Activated naive CD4-positive, alpha-beta T cell treated with anti-CD3 and anti-CD28 coated beads, Interleukin-2, amount 10 ng/mL, durations not matched to agents 7 days and 5 days (primary cell): ENCODE results near the gene HELZ2.
A peak's percentile ranks its signal among the peaks of the same experiment; 100 is the strongest.

ENCODE experiments used
- CTCF ChIA-PET: fragments of 350-600 bp; sonication (Branson Sonifier 250); formaldehyde crosslinking; loops from one replicate; lab custom pipeline; 2021; ENCODE audit warnings: antibody characterized with exemption; lab: Charles Lee
- DNase-seq: peaks from one replicate; pipeline ENCODE4 v3.0.0-alpha.2; 2020
- H3K27ac Mint-ChIP-seq: one replicate; pipeline ENCODE4 v1.8.0; 2021; ENCODE audit warnings: mild to moderate bottlenecking, moderate library complexity, mixed read lengths
- H3K27me3 Mint-ChIP-seq: one replicate; pipeline ENCODE4 v1.8.0; 2021; ENCODE audit warnings: mild to moderate bottlenecking, mixed read lengths
- H3K36me3 Mint-ChIP-seq: one replicate; pipeline ENCODE4 v1.8.0; 2021; ENCODE audit warnings: mixed read lengths
- H3K4me1 Mint-ChIP-seq: one replicate; pipeline ENCODE4 v1.8.0; 2021; ENCODE audit warnings: mixed read lengths
- H3K4me3 Mint-ChIP-seq: one replicate; pipeline ENCODE4 v1.8.0; 2021; ENCODE audit warnings: mild to moderate bottlenecking, moderate library complexity, mixed read lengths
- H3K9me3 Mint-ChIP-seq: one replicate; pipeline ENCODE4 v1.8.0; 2021; ENCODE audit warnings: mixed read lengths

HELZ2 gene

DNA sequence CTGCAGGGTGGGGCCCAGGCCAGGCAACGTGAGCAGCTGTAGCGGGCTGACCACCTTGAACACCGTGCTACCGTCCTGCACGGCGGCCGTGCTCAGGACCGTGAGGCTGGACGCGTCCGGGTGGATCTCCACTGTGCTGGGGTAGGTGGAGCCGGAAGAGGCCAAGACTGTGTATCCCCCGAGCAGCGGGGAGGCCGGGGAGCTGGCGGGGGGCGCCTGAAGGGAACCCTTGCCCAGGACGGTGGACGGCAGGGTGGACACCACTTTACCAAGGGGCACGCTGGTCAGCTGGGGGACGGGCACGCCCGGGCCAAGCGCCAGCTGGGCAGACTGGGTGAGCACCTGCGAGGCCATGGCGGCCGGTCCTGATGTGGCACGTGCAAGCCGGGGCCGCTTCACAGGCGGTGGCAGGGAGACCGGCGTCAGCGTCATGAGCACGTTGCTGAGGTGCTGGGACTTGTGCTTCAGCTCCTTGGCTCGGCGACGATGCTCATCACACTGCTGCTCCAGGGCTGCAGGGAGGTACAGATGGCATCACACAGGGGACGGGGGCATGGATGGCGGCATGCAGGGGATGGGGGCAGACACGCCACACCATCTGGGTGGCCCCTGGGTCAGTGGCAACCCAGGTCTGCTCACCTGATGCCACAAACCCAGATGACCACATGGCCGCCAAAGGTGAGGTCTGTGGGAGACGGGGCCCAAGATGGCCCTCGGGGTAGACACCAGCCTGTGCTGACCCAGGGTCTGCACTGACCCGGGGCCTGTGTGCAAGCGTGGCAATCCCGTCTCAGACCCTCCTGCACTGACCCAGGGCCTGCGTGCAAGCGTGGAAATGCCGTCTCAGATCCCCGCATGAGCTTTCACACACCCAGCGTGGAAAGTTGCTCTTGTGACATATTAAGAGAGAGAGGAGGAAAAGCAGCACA is 16.4 kb upstream of the HELZ2 start:
- CTCF ChIA-PET: no interaction called here
- Mint-ChIP-seq H3K27me3 (peaks cover 7% of the 10 kb centered on the region), H3K4me3 (no peak overlapping the region), H3K4me1 (peaks cover 13% of the 10 kb centered on the region), H3K9me3 (no peaks in the 10 kb centered on the region), H3K27ac (no peak overlapping the region), H3K36me3 (peaks cover 42% of the 10 kb centered on the region)
- DNase-seq: no peak

DNA sequence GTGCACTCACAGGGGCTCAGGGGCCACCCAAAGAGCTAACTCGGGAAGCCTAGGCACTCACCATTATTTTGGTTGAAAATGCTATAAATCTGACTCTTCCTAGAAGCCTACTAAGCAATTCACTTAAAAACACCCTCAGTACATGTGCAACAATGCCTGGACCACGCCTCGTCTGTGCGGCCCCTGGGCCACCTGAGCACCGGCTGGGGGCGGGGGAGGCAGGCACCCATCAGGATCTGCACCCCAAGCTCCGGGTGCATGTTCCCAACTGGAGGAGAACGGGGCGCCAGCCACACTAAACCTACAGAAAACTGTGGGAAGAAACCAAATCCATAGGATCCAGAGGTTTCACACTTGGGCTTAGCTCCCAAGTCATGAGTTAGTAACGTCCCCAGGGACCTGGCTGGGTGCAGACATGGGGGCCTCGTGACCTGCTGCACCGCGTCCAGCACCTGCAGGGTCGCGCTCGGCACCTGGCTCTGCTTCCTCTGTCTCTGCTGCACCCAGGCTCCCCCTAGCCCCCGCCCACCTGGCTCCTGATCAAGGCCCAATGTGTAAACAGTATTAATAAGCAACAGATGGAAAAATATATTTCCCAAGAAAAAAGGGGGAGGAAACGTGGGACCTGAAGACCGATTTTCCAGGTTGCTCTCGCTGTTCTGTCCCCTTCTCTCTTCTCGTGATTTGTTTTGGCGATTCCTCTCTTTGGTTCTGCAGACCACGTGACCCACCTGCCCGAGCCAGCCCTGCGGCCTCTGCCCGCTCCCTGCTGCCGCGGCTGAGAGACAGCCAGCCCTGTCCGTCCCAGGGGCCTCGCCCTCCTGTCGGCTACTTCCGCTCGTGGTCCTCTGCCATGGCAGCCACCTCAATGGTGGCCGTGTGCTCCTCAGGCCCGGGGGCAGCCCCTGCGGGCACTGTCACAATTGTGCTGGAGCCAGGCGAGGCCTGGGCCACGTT is 15.5 kb upstream of the HELZ2 start:
- CTCF ChIA-PET: no interaction called here
- Mint-ChIP-seq H3K36me3 (peaks cover 37% of the 10 kb centered on the region), H3K27ac (no peak overlapping the region)

DNA sequence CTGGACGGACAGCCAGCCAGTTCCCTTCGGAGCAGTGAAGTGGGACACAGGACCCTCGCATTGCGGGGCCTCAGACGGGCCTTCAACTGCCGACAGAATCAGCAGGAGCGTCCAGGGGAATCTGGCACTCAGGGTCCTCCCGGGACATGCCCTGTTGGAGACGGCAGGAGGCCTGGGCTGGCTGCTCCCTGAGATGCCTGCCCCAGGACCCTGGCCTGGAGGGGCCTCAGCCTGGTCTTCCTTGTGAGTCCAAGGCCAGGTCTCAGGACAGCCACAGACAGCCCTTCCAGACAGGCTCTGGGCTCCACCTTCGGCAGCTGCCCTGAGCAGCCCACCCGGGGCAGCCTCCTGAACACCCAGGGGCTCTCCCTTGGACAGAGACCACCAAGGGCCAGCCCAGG is 14.6 kb upstream of the HELZ2 start:
- CTCF ChIA-PET: no interaction called here
- H3K27me3 Mint-ChIP-seq: peaks cover 12% of the 10 kb centered on the region
- no peak for DNase-seq
- H3K9me3 Mint-ChIP-seq: no peaks in the 10 kb centered on the region
- H3K4me1 Mint-ChIP-seq: peaks cover 13% of the 10 kb centered on the region
- H3K4me3 Mint-ChIP-seq: no peak overlapping the region
- peaks cover 34% of the 10 kb centered on the region for H3K36me3 Mint-ChIP-seq
- H3K27ac Mint-ChIP-seq: no peak overlapping the region

More for the DNA sequence above, 15.5 kb upstream of the HELZ2 start:
- Mint-ChIP-seq H3K9me3 (no peaks in the 10 kb centered on the region), H3K4me3 (no peak overlapping the region), H3K4me1 (peaks cover 13% of the 10 kb centered on the region), H3K27me3 (peaks cover 7% of the 10 kb centered on the region)
- no peak for DNase-seq

DNA sequence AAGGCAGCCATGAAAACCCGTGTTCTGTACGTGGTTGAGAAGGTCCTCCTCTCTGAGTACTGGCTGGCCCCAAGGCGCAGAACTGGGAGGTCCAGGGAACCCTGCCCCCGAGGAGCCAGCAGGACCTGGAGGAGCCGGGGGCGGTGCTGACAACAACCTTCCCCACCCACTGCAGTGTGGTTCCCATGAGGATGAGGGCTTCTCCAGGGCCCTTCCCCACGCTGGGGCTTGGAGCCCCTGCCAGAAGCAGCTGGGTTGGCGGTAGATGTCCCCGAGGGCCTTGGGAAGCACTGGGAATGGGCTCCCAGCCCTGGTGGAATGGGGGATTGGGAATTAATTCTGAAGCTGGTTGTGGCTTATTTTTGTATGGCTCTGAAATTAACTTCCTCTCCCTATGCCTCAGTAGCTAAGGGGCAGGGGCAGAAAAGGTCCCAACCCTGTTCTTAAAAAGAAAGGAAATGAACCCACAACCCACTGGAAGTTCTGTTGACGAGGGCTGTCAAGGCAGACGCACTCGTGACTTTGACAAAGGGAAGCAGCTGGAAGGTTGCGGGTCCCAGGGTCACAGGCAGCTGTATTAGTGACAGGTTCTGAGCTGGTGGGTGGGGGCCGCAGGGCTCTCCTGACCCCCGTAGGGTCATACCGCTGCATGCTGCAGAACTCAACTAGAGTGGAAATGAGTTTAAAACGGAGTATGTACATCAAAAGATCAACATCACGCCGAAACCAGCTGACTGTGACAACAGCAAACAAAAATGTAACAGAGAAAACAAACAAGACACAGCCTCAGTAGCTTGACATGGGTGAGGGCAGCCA is 13.9 kb upstream of the HELZ2 start:
- peak overlapping the region; percentile 29 for H3K27ac Mint-ChIP-seq
- H3K27me3 Mint-ChIP-seq: peaks cover 17% of the 10 kb centered on the region
- CTCF ChIA-PET: no interaction called here

DNA sequence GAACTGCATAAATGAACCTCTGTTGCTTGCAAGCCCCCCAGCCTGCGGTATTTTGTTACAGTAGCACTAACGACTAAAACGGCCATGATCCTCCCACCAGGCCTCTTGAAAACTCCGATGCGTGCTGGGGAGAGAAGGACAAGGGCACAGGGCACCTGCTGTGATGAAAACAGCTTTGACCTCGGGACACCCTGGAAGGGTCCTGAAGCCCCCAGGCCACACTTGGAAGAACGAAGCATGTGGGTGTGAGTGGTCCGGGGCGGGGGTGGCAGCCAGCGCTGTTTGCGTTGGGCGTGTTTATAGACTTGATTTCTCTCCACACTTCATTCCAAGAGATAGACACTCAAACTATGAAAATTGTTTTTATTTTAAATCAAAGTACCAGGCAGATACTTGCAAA is 13.2 kb upstream of the HELZ2 start:
- Mint-ChIP-seq H3K4me3 (no peak overlapping the region), H3K4me1 (peaks cover 13% of the 10 kb centered on the region), H3K36me3 (peaks cover 27% of the 10 kb centered on the region), H3K9me3 (no peaks in the 10 kb centered on the region), H3K27ac (no peak overlapping the region), H3K27me3 (peaks cover 25% of the 10 kb centered on the region)
- no peak for DNase-seq
- CTCF ChIA-PET: no interaction called here

More for the DNA sequence above, 13.9 kb upstream of the HELZ2 start:
- peak; percentile 33 for DNase-seq
- peaks cover 29% of the 10 kb centered on the region for H3K36me3 Mint-ChIP-seq
- H3K4me3 Mint-ChIP-seq: no peak overlapping the region
- H3K9me3 Mint-ChIP-seq: no peaks in the 10 kb centered on the region
- peaks cover 13% of the 10 kb centered on the region for H3K4me1 Mint-ChIP-seq

DNA sequence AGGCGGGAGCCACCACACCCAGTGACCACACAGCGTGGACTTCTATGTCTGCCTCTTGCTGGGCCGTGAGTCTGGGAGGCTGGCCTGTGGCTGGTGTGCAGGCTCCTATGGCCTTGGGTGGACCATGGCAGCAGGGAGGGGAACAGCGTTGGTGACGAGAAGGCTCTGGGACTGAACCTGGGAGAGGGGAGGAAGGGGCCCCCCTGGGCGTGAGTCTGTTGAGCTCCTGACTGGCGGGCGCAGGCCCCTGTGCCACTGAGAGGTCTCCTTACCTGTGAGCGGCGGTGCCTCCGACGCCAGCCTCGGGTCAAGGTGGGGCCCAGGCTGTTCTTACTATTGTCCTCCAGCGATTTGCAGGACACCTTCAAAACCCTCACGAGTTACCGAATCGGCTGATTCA is 12.8 kb upstream of the HELZ2 start:
- Mint-ChIP-seq H3K4me1 (peaks cover 13% of the 10 kb centered on the region), H3K9me3 (no peaks in the 10 kb centered on the region), H3K36me3 (peaks cover 24% of the 10 kb centered on the region), H3K27ac (no peak overlapping the region), H3K4me3 (no peak overlapping the region), H3K27me3 (peaks cover 26% of the 10 kb centered on the region)
- CTCF ChIA-PET: no interaction called here
- DNase-seq: no peak

DNA sequence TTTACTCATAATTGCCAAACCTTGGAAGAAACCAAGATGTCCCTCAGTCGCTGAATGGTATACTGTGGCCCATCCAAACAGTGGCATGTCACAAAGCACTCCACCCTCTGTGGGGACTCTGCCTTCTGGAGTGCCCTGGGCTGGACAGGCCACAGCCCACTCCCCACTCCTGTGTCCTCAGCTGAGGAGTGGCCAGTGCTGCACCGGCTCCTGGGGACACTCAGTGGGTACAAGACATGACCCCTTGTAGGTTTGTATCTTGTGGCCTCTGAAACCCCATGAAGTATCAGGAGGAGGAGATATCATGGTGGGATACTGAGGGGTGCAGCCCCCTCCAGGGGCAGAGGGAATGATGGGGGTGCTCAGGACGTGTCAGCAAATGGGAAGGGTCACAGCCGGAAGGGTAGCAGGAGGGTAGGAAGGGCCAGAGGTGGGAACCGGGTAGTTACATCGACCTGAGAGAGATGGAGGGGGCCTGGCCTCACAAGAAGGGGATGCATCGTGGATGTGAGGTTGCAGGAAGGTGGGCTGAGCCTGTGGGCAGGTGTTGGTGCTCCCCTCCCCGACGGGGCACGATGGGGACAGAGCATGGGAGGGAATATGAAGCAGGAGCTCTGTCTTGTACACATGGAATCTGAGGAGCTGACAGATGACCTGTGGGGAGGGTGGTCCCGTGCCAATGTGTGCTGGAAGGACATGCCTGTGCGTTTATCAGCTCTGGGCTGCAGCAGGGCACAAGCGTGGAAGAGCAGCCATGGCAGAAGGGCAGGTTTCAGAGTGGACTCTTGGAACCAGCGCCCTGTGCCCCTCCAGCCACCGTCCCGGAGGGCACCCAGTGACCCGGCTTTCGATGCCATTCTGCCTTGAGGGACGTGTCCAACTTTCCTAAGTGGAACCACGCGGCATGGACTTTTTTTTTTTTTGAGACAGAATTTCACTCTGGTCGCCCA is 11.9 kb upstream of the HELZ2 start:
- H3K4me1 Mint-ChIP-seq: peaks cover 14% of the 10 kb centered on the region

DNA sequence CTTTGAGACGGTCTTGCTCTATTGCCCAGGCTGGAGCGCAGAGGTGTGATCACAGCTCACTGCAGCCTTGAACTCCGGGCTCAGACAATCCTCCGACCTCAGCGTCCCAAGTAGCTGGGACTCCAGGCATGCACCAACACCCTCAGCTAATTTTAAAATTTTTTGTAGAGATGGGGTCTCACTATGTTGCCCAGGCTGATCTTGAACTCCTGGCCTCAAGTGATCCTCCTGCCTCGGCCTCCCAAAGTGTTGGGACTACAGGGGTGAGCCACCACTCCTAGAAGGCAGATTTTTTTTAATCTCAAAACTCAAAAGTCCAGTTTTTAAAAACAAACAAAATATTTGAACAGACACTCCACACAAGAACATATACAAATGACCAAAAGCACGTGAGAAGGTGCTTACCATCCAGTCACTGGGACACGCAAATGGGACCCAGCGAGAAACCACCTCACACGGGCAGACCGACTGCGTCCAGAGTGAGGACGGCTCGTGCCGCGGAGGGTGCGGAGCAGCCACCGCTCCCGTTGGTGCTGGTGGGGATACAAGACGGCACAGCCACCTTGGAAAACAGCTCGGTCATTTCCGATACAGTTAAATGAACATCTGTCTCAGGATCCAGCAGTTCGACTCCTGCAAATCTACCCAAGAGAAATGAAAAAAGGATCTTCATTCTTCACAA is 8.5 kb upstream of the HELZ2 start:
- Mint-ChIP-seq H3K36me3 (peaks cover 5% of the 10 kb centered on the region), H3K27ac (no peak overlapping the region), H3K4me1 (peaks cover 8% of the 10 kb centered on the region), H3K4me3 (no peak overlapping the region), H3K9me3 (no peaks in the 10 kb centered on the region), H3K27me3 (peaks cover 69% of the 10 kb centered on the region)
- DNase-seq: no peak
- CTCF ChIA-PET: interaction anchor here (1.3 kb wide), 1 partner anchor 34 kb away, joined by 4 read pairs; no protein-coding TSS in a partner anchor

More for the DNA sequence above, 11.9 kb upstream of the HELZ2 start:
- no peak overlapping the region for H3K27ac Mint-ChIP-seq
- H3K27me3 Mint-ChIP-seq: peaks cover 36% of the 10 kb centered on the region
- no peaks in the 10 kb centered on the region for H3K9me3 Mint-ChIP-seq
- no peak overlapping the region for H3K4me3 Mint-ChIP-seq
- H3K36me3 Mint-ChIP-seq: peaks cover 21% of the 10 kb centered on the region
- DNase-seq: no peak
- CTCF ChIA-PET: no interaction called here

DNA sequence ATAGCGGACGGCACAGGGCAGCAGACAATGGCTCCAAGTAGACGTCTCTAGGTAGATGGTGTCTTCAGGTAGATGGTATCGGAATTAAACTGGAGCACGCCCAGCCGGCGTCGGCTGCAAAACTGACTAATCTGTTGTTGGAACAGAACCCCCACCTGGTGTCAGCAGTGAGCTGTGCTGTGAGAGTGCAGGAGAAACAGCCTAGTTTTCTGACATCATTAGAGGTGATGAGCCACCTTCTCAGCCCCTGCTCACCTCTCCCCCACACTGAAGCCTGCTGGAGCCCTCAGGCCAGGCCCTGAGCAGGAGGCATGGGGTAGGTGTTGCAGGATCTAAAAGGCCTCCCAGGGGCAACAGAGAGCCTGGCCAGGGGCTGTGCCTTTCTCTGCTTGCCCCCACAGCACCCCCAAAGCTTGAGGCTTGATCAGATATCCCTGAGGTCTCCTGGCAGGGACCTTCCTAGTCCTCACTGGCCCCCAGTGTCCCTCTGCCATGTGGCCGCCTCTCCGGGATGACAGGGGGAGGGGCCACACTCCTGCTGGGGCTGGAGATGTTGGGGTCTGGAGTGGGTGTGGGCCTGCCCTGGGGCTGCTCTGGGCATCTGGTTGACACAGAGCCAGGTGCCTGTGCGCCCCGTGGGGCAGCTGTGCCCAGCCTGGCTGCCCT is 6.9 kb upstream of the HELZ2 start:
- peaks cover 83% of the 10 kb centered on the region for H3K27me3 Mint-ChIP-seq
- H3K27ac Mint-ChIP-seq: no peak overlapping the region
- H3K9me3 Mint-ChIP-seq: no peaks in the 10 kb centered on the region
- CTCF ChIA-PET: interaction anchor here (1.0 kb wide), 1 partner anchor 42 kb away, joined by 3 read pairs; no protein-coding TSS in a partner anchor
- no peak overlapping the region for H3K4me3 Mint-ChIP-seq
- peak; percentile 88 for DNase-seq
- H3K36me3 Mint-ChIP-seq: peaks cover 3% of the 10 kb centered on the region
- H3K4me1 Mint-ChIP-seq: peaks cover 5% of the 10 kb centered on the region

DNA sequence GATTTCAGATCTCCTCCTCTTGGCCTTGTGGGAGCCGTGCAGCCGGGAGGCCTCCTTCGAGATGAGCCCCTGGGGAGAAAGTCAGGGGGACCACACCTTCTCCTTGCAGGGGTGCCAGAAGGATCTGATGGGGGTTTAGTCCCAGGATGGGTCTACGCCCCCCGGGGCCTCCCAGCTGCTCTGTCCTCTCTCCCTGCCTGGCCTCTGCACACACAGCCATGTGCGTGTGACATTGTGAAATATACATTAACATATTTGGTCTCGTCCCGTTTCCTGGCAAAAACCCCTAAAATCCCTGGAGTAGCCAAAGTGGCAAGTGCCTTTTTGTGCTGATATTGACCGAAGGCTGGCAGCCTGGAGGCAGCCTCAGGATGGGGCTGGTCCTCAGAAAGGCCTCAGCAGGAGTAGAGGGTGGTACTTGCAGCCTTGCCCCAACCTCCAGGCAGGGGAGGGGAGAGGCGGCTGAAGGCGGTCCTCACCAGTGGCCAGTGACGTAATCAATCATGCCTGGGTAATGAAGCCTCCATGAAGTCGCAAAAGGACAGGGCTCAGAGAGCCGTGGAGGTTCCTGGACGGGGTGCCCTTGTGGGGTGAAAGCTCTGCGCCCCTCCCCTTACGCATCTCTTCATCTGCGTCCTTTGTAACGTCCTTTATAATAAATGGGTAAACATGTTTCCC is 5.1 kb upstream of the HELZ2 start:
- no peak for DNase-seq
- no peaks in the 10 kb centered on the region for H3K36me3 Mint-ChIP-seq
- no peak overlapping the region for H3K4me3 Mint-ChIP-seq
- no peaks in the 10 kb centered on the region for H3K9me3 Mint-ChIP-seq
- CTCF ChIA-PET: no interaction called here
- H3K4me1 Mint-ChIP-seq: peaks cover 3% of the 10 kb centered on the region
- H3K27ac Mint-ChIP-seq: peak overlapping the region; percentile 31
- H3K27me3 Mint-ChIP-seq: peaks cover 91% of the 10 kb centered on the region

DNA sequence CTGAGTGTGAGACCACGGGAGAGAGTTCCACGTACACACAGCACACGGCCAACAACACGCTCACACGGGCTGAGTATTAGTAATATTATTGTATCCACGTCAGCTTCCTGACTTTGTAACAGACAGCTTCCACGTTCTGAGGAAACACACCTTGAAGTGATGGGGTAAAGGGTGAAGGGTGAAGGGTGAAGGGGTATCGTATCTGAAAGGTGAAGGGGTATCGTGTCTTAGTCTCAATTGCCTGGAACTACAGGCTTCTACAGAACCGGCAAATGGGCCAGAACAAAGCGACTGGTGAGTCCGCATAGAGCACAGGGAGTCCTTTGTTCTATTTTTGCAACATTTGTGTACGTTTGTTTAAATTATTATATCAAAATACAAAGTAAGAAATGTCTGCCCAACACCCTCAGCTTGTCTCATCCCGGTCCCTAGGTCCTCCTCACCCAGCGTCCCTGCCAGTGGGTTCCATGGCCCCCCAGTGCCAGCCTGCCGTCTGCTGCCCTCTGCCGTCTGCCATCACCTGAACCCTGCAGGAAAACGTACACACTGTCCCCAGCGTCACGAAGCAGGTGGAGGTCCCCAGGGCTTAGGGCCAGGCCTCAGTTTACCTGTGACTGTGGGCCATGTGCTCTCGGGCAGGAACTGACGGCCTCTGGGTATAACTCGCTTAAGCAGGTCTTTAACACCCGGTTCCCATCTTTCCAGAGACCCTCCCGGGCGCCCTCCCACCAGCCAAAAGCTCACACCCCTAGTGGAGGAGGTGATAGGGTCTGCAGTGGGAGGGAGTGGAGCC is 4.4 kb upstream of the HELZ2 start:
- peaks cover 5% of the 10 kb centered on the region for H3K4me1 Mint-ChIP-seq
- no peaks in the 10 kb centered on the region for H3K36me3 Mint-ChIP-seq
- peak; percentile 28 for DNase-seq
- peaks cover 93% of the 10 kb centered on the region for H3K27me3 Mint-ChIP-seq
- CTCF ChIA-PET: no interaction called here
- H3K9me3 Mint-ChIP-seq: no peaks in the 10 kb centered on the region
- H3K4me3 Mint-ChIP-seq: no peak overlapping the region
- H3K27ac Mint-ChIP-seq: no peak overlapping the region
